GM12865 (cell line): ENCODE measurements around the gene SCGB3A1.

Experiments
- DNase-seq: peaks from one replicate; pipeline ENCODE4 v3.0.0; 2010; ENCODE audit warnings: low read depth
- H3K4me3 ChIP-seq: 2 replicates; pipeline ENCODE4 v1.5.1; 2011; ENCODE audit warnings: mild to moderate bottlenecking, low read depth, low read length, control low read depth
- TF ChIP-seq, protein P1 (sequence below): IDR thresholded peaks from 2 replicates; pipeline ENCODE4 v1.5.1; 2011; ENCODE audit warnings: low read length, control low read depth, low read depth, inconsistent platforms; ENCODE audit not compliant: insufficient read depth; ENCODE audit errors: missing control alignments

SCGB3A1 gene

DNA sequence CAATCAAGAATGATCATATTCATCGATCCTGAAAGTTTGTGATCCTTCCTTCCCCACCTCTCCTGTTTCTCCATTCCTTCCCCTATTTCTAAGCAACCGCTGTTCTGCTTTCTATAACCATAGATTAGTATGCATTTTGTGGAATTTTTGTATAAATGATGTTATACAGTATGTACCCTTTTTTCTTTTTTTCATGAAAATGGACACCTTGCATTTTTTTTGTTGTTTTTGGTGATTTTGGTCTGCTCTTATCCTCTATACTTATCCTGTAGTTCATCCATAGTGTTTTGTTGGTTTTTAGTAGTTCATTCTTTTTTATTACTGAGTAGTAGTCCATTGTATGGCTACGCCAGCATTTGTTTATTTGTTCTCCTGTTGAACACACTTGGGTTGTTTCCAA lies 46.1 kb downstream of the SCGB3A1 start:
- TF ChIP-seq, protein P1, sequence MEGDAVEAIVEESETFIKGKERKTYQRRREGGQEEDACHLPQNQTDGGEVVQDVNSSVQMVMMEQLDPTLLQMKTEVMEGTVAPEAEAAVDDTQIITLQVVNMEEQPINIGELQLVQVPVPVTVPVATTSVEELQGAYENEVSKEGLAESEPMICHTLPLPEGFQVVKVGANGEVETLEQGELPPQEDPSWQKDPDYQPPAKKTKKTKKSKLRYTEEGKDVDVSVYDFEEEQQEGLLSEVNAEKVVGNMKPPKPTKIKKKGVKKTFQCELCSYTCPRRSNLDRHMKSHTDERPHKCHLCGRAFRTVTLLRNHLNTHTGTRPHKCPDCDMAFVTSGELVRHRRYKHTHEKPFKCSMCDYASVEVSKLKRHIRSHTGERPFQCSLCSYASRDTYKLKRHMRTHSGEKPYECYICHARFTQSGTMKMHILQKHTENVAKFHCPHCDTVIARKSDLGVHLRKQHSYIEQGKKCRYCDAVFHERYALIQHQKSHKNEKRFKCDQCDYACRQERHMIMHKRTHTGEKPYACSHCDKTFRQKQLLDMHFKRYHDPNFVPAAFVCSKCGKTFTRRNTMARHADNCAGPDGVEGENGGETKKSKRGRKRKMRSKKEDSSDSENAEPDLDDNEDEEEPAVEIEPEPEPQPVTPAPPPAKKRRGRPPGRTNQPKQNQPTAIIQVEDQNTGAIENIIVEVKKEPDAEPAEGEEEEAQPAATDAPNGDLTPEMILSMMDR, result no peak
- DNase-seq, result no peak
- no peak overlapping the region for H3K4me3 ChIP-seq

DNA sequence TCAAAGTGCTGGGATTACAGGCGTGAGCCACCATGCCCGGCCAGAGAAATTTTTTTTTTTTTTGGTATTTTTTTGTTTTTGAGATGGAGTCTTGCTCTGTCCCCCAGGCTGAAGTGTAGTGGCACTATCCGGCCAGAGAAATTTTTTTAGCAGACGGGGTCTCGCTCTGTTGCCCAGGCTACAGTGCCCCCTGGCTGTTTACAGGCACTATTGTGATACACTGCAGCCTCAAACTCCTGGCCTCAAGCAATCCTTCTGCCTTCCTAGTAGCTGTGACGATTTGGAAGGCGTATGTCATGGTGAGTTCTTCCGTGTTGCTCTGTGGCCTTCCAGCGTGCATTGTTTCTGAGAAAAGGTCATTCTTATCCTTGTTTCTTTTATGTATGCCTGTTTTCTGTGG lies 49.6 kb downstream of the SCGB3A1 start:
- DNase-seq, result no peak
- TF ChIP-seq, protein P1, result peak; percentile 2
- no peak overlapping the region for H3K4me3 ChIP-seq
